HL-60/S4 (cell line): ENCODE results near the gene HOXA3.

Experiments
- in situ Hi-C: fragments of 300-500 bp; cut with MboI; formaldehyde crosslinking; loops from 2 replicates; pipeline ENCODE4 v1.14.3; 2022; ENCODE audit warnings: low sequenced_read_pairs

The HOXA3 gene

GRCh38 chr7:27189997-27190748 is 37.8 kb upstream of the HOXA3 start:
- in situ Hi-C loops = no loop called here

GRCh38 chr7:27189295-27189996 is 37.1 kb upstream of the HOXA3 start:
- in situ Hi-C loops = no loop called here

- in situ Hi-C loops = no loop called here
These were observed 36.3 kb upstream of the HOXA3 start for GRCh38 chr7:27188386-27189294.

GRCh38 chr7:27187475-27188385 is 35.3 kb upstream of the HOXA3 start:
- in situ Hi-C loops = no loop called here

- in situ Hi-C loops = no loop called here
These were observed 34.5 kb upstream of the HOXA3 start for GRCh38 chr7:27186668-27187474.

GRCh38 chr7:27185854-27186667 is 33.7 kb upstream of the HOXA3 start:
- in situ Hi-C loops = no loop called here

- in situ Hi-C loops = no loop called here
These were observed 32.9 kb upstream of the HOXA3 start, which contains the start of gene HOXA11 for GRCh38 chr7:27185013-27185853. Gene HOXA11 (minus strand): TSS chr7:27185232. CDS start chr7:27185144, 88 bp downstream.

- in situ Hi-C loops = no loop called here
These were observed 32.1 kb upstream of the HOXA3 start for GRCh38 chr7:27184337-27185012.

- in situ Hi-C loops = no loop called here
These were observed 31.4 kb upstream of the HOXA3 start for GRCh38 chr7:27183682-27184336.

- in situ Hi-C loops = no loop called here
These were observed 30.7 kb upstream of the HOXA3 start for GRCh38 chr7:27182861-27183681.

- in situ Hi-C loops = no loop called here
These were observed 30.0 kb upstream of the HOXA3 start for GRCh38 chr7:27182285-27182841.

GRCh38 chr7:27181795-27182275 is 29.5 kb upstream of the HOXA3 start:
- in situ Hi-C loops = no loop called here

GRCh38 chr7:27180431-27181420 is 28.3 kb upstream of the HOXA3 start:
- in situ Hi-C loops = no loop called here
